Tibial nerve (tissue), 4 donors: Measurements from ENCODE around the gene ATP23. TPM values are rescaled to one million over a fixed set of nuclear protein-coding genes. Genes with fewer than 3 reads are reported as not detected.

ENCODE experiments used
- DNase-seq, 2 donors: peaks; one replicate each; pipeline ENCODE4 v3.0.0-alpha.2; 2019; ENCODE audit warnings: low spot score in 2 of 2
- H3K27ac ChIP-seq, 4 donors: fragments of 200-600 bp; sonication (generic) in 3 of 4; one replicate each; pipeline ENCODE4 v1.5.1; 2017 to 2019; ENCODE audit warnings: mild to moderate bottlenecking in 1 of 4
- H3K27me3 ChIP-seq, 2 donors: fragments of 200-600 bp; sonication (generic) in 1 of 2; one replicate each; pipeline versions ENCODE4 v1.5.1 to v1.6.0; 2017 to 2019
- H3K36me3 ChIP-seq, 3 donors: fragments of 200-600 bp; sonication (generic); one replicate each; pipeline ENCODE4 v1.5.1; 2018 to 2019
- H3K4me1 ChIP-seq, 4 donors: fragments of 200-600 bp; sonication (generic) in 3 of 4; one replicate each; pipeline ENCODE4 v1.5.1; 2017 to 2019
- H3K4me3 ChIP-seq, 4 donors: fragments of 200-600 bp; sonication (generic) in 3 of 4; one replicate each; pipeline ENCODE4 v1.5.1; 2017 to 2019; ENCODE audit warnings: mild to moderate bottlenecking in 1 of 4, moderate library complexity in 1 of 4
- H3K9me3 ChIP-seq, 4 donors: fragments of 200-600 bp; sonication (generic) in 3 of 4; one replicate each; pipeline ENCODE4 v1.5.1; 2017 to 2019
- EP300 ChIP-seq, 2 donors: sonication (generic); formaldehyde crosslinking; IDR thresholded peaks; one replicate each; pipeline ENCODE4 v1.6.1; 2017; ENCODE audit warnings: antibody characterized with exemption in 2 of 2, mild to moderate bottlenecking in 1 of 2
- POLR2A ChIP-seq, 2 donors: fragments of 450-650 bp; IDR thresholded peaks; one replicate each; pipeline ENCODE4 v1.6.1; 2017; ENCODE audit warnings: antibody characterized with exemption in 2 of 2, mild to moderate bottlenecking in 2 of 2, moderate library complexity in 2 of 2
- WGBS, 2 donors: methylation state at CpG; one replicate each; pipeline ENCODE4 v1.1.5; 2018; 5-methylcytosine and 5-hydroxymethylcytosine counted together
- total RNA-seq, 4 donors: library from RNA; depleted of rRNA; stranded (reverse); fragments of >200 nt; gene quantifications; one replicate each; pipeline ENCODE4 v1.1.0, GENCODE V29; 2016
- TF ChIP-seq, protein P1 (sequence below), 5 experiments: fragments of 200-600 bp in 3 of 5; fragments of 450-650 bp in 2 of 5; sonication (generic) in 3 of 5; IDR thresholded peaks; one replicate each; pipeline ENCODE4 v1.5.1; 2016 to 2019; ENCODE audit warnings: antibody characterized with exemption in 5 of 5, mild to moderate bottlenecking in 3 of 5, moderate library complexity in 2 of 5

Gene ATP23
- total RNA-seq, 4 donors from 2014 or later, result 2.2 to 20.7 (median 8.0) TPM

- no peaks in the 10 kb centered on the region for H3K27me3 ChIP-seq
- no peak overlapping the region for H3K27ac ChIP-seq
- H3K36me3 ChIP-seq, result no peaks in the 10 kb centered on the region
- no peaks in the 10 kb centered on the region for H3K9me3 ChIP-seq
- H3K4me1 ChIP-seq, result no peaks in the 10 kb centered on the region
- peak in 1 of 2 donors; percentile 17 for DNase-seq
- no peak for TF ChIP-seq EP300 (IDR thresholded peaks at IDR 0.05)
- TF ChIP-seq, protein P1, sequence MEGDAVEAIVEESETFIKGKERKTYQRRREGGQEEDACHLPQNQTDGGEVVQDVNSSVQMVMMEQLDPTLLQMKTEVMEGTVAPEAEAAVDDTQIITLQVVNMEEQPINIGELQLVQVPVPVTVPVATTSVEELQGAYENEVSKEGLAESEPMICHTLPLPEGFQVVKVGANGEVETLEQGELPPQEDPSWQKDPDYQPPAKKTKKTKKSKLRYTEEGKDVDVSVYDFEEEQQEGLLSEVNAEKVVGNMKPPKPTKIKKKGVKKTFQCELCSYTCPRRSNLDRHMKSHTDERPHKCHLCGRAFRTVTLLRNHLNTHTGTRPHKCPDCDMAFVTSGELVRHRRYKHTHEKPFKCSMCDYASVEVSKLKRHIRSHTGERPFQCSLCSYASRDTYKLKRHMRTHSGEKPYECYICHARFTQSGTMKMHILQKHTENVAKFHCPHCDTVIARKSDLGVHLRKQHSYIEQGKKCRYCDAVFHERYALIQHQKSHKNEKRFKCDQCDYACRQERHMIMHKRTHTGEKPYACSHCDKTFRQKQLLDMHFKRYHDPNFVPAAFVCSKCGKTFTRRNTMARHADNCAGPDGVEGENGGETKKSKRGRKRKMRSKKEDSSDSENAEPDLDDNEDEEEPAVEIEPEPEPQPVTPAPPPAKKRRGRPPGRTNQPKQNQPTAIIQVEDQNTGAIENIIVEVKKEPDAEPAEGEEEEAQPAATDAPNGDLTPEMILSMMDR (IDR thresholded peaks at IDR 0.05), result peak; percentile 39 to 59 (median 49)
- TF ChIP-seq POLR2A (IDR thresholded peaks at IDR 0.05), result no peak
- WGBS, 2 donors, result 31 to 38% methylated on average over 6 of the region's 6 CpGs
- H3K4me3 ChIP-seq, result no peak overlapping the region
These were observed 41.9 kb downstream of the ATP23 start for GRCh38 chr12:57983146-57983857.

DNA sequence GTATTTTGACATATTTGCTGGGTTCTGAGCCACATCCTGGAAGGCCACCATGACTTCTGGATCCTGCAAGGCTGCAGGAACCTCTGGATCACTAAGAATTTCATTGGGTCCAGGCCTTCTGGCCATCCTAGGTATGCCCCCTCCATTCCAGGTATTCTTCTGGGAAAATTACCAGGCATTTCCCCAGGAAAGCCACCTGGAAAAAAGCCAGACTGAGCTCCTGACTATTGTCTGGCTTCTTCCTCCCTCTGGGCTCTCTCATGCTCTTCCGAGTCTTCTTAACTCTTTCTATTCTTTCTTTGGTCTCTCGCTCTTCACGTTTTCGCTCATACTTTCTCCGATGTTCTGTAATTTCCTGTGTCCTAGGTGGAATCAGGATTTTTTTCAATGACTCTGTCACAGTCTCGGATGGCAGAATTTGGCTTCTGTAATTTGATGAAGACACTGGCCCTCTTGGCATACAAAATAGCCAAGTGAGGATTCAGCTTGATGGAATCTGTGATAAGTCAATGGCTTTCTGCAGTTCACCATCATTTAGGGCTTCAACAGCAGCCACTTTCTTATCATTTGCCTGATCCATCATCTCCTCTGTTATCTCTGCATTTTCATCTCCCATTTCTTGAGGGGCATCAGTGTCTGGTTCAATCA, 42.6 kb downstream of the ATP23 start:
- no peak for DNase-seq
- no peak overlapping the region for H3K27ac ChIP-seq
- no peak overlapping the region for H3K4me3 ChIP-seq
- H3K4me1 ChIP-seq, result no peaks in the 10 kb centered on the region
- no peaks in the 10 kb centered on the region for H3K36me3 ChIP-seq
- TF ChIP-seq POLR2A (IDR thresholded peaks at IDR 0.05) (no peak), EP300 (IDR thresholded peaks at IDR 0.05) (no peak)
- TF ChIP-seq, protein P1 (IDR thresholded peaks at IDR 0.05), result no peak
- no peaks in the 10 kb centered on the region for H3K27me3 ChIP-seq
- 83 to 88% methylated on average over 6 of the region's 6 CpGs for WGBS, 2 donors
- H3K9me3 ChIP-seq, result no peaks in the 10 kb centered on the region

GRCh38 chr12:57984629-57985151, 43.3 kb downstream of the ATP23 start:
- no peaks in the 10 kb centered on the region for H3K9me3 ChIP-seq

DNA sequence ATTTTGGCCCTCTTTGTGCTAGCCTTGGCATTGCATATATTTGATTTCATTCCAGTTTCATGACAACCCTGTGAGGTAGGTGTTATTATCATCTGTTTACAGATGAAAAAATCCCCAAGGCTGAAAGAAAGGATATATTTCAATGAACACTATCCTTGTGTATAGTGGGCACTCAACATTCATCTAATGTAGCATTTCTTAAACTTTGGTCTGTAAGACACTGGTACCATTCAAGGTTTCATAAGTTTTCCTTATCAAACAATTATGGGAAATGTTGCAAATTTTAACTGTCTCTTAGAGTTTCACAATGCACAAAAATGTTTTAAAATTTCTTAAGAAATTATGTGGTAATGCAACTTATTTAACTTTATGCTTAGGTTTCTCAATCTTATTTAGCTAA, 44.3 kb downstream of the ATP23 start:
- no peak overlapping the region for H3K27ac ChIP-seq
- no peaks in the 10 kb centered on the region for H3K9me3 ChIP-seq
- H3K4me3 ChIP-seq, result no peak overlapping the region
- H3K27me3 ChIP-seq, result no peaks in the 10 kb centered on the region
- H3K36me3 ChIP-seq, result no peaks in the 10 kb centered on the region
- TF ChIP-seq EP300 (IDR thresholded peaks at IDR 0.05) (no peak), POLR2A (IDR thresholded peaks at IDR 0.05) (no peak)
- TF ChIP-seq, protein P1 (IDR thresholded peaks at IDR 0.05), result no peak
- H3K4me1 ChIP-seq, result no peaks in the 10 kb centered on the region
- no peak for DNase-seq

More at GRCh38 chr12:57984629-57985151, 43.3 kb downstream of the ATP23 start:
- H3K27me3 ChIP-seq, result no peaks in the 10 kb centered on the region
- no peak overlapping the region for H3K27ac ChIP-seq
- WGBS, 2 donors, result 89 to 90% methylated on average over 16 of the region's 16 CpGs
- H3K36me3 ChIP-seq, result no peaks in the 10 kb centered on the region
- no peaks in the 10 kb centered on the region for H3K4me1 ChIP-seq
- TF ChIP-seq POLR2A (IDR thresholded peaks at IDR 0.05), result no peak
- no peak for TF ChIP-seq EP300 (IDR thresholded peaks at IDR 0.05)
- TF ChIP-seq, protein P1 (IDR thresholded peaks at IDR 0.05), result no peak
- H3K4me3 ChIP-seq, result no peak overlapping the region
- no peak for DNase-seq

- Histone ChIP-seq H3K36me3 (no peaks in the 10 kb centered on the region), H3K4me1 (no peaks in the 10 kb centered on the region), H3K4me3 (no peak overlapping the region), H3K27me3 (no peaks in the 10 kb centered on the region), H3K27ac (no peak overlapping the region), H3K9me3 (no peaks in the 10 kb centered on the region)
- DNase-seq, result no peak
- TF ChIP-seq, protein P1 (IDR thresholded peaks at IDR 0.05), result no peak
- TF ChIP-seq EP300 (IDR thresholded peaks at IDR 0.05), result no peak
- no peak for TF ChIP-seq POLR2A (IDR thresholded peaks at IDR 0.05)
These were observed 48.5 kb downstream of the ATP23 start for GRCh38 chr12:57989838-57990237.
